ENCODE data around the gene MX2. TPM values are rescaled to one million over a fixed set of nuclear protein-coding genes. Genes with fewer than 3 reads are reported as not detected.

Gene MX2
- polyA plus RNA-seq, 4 donors: 0.98 to 2.6 (median 1.7) TPM

Other genes starting within 250 kb of the MX2 start
- gene BACE2, start 193.9 kb upstream of the MX2 start, polyA plus RNA-seq (ENCODE audit: insufficient read length in 4 of 4): 10 to 100 TPM; 26.5 to 56.5 (median 31.7) TPM
- 10 to 100 TPM in 3 of 4 donors, 1 to 10 TPM in 1; 1.1 to 32.7 (median 16.7) TPM for gene FAM3B, start 45.2 kb upstream of the MX2 start, polyA plus RNA-seq (ENCODE audit: insufficient read length in 4 of 4)
- 10 to 100 TPM in 2 of 4 donors, 1 to 10 TPM in 2; 7.0 to 11.4 (median 9.1) TPM for gene MX1, start 64.2 kb downstream of the MX2 start, polyA plus RNA-seq (ENCODE audit: insufficient read length in 4 of 4)
- gene TMPRSS2, start 146.1 kb downstream of the MX2 start, polyA plus RNA-seq (ENCODE audit: insufficient read length in 4 of 4): 10 to 100 TPM in 3 of 4 donors, under 1 TPM in 1; 0.57 to 46.0 (median 36.6) TPM

Measured in left renal pelvis (tissue), 4 donors.